Activated CD4-positive, CD25-positive, alpha-beta regulatory T cell treated with anti-CD3 and anti-CD28 coated beads, Interleukin-2, amount 50 U/mL, for 16 hours (primary cell): ENCODE measurements around the gene RBAK.
"Not testable (repeated sequence)": the region's sequence is repeated elsewhere in the genome, so short reads cannot be mapped to it uniquely, and the experiment has no call there.

Source experiments
- DNase-seq: peaks from one replicate; pipeline ENCODE4 v3.0.0-alpha.2; 2020; ENCODE audit warnings: low read depth, low spot score

The RBAK gene

GRCh38 chr7:5050676-5051075 is 5.0 kb downstream of the RBAK start:
- no peak for DNase-seq

- not testable (repeated sequence) for DNase-seq
Measured at GRCh38 chr7:5051731-5052130, 6.1 kb downstream of the RBAK start.

GRCh38 chr7:5053175-5053574 is 7.5 kb downstream of the RBAK start:
- DNase-seq = no peak

GRCh38 chr7:5063698-5064097 is 18.0 kb downstream of the RBAK start:
- no peak for DNase-seq

GRCh38 chr7:5064391-5065106 is 18.9 kb downstream of the RBAK start:
- no peak for DNase-seq

GRCh38 chr7:5065107-5065407 is 19.4 kb downstream of the RBAK start:
- no peak for DNase-seq

- no peak for DNase-seq
Measured at GRCh38 chr7:5068521-5068920, 22.9 kb downstream of the RBAK start.

- DNase-seq = no peak
Measured at GRCh38 chr7:5070206-5070605, 24.5 kb downstream of the RBAK start.

GRCh38 chr7:5075187-5075586 is 29.5 kb downstream of the RBAK start:
- DNase-seq = not testable (repeated sequence)

- DNase-seq = no peak
Measured at GRCh38 chr7:5077740-5078139, 32.1 kb downstream of the RBAK start.

- no peak for DNase-seq
Measured at GRCh38 chr7:5082806-5083205, 37.1 kb downstream of the RBAK start.

GRCh38 chr7:5083311-5083711 is 37.7 kb downstream of the RBAK start:
- no peak for DNase-seq

- no peak for DNase-seq
Measured at GRCh38 chr7:5086256-5086655, 40.6 kb downstream of the RBAK start.

GRCh38 chr7:5088228-5088833 is 42.7 kb downstream of the RBAK start:
- DNase-seq = not testable (repeated sequence)

- no peak for DNase-seq
Measured at GRCh38 chr7:5088906-5089305, 43.2 kb downstream of the RBAK start.

GRCh38 chr7:5093948-5094347 is 48.3 kb downstream of the RBAK start:
- no peak for DNase-seq

GRCh38 chr7:5094641-5095040 is 49.0 kb downstream of the RBAK start:
- no peak for DNase-seq

- no peak for DNase-seq
Measured at GRCh38 chr7:5116359-5116758, 70.7 kb downstream of the RBAK start.

GRCh38 chr7:5117095-5117970 is 71.7 kb downstream of the RBAK start:
- no peak for DNase-seq
